ENCODE measurements around the gene ZRSR2.

The ZRSR2 gene

GRCh38 chrX:15854080-15854655 lies 63.9 kb downstream of the ZRSR2 start:
- DNase-seq = peak; percentile 35

GRCh38 chrX:15854712-15855567 lies 64.7 kb downstream of the ZRSR2 start, which contains the start of gene AP1S2:
TSS of gene AP1S2 (minus strand) at chrX:15854813. CDS start at chrX:15852524, 2,289 bp downstream.
- DNase-seq = peak; percentile 88

GRCh38 chrX:15855568-15856221 lies 65.4 kb downstream of the ZRSR2 start:
- no peak for DNase-seq

GRCh38 chrX:15856222-15856587 lies 65.9 kb downstream of the ZRSR2 start:
- DNase-seq = no peak

- DNase-seq = no peak
These were observed 66.4 kb downstream of the ZRSR2 start for GRCh38 chrX:15856636-15857035.

GRCh38 chrX:15858051-15858450 lies 67.8 kb downstream of the ZRSR2 start:
- no peak for DNase-seq

GRCh38 chrX:15860921-15861320 lies 70.6 kb downstream of the ZRSR2 start:
- DNase-seq = no peak

GRCh38 chrX:15864023-15864422 lies 73.7 kb downstream of the ZRSR2 start:
- no peak for DNase-seq

GRCh38 chrX:15864629-15865028 lies 74.3 kb downstream of the ZRSR2 start:
- no peak for DNase-seq

- no peak for DNase-seq
These were observed 75.9 kb downstream of the ZRSR2 start for GRCh38 chrX:15866147-15866546.

- no peak for DNase-seq
These were observed 79.4 kb downstream of the ZRSR2 start for GRCh38 chrX:15869695-15870094.

GRCh38 chrX:15870310-15870709 lies 80.0 kb downstream of the ZRSR2 start:
- DNase-seq = no peak

Data from stimulated activated CD4-positive, alpha-beta T cell treated with anti-CD3 and anti-CD28 coated beads, Interleukin-4, amount 100 ng/mL, for 24 hours (primary cell).